ENCODE measurements around the gene ADCY9.
"Not testable (repeated sequence)": the region's sequence is repeated elsewhere in the genome, so short reads cannot be mapped to it uniquely, and the experiment has no call there.

ADCY9 gene

DNA sequence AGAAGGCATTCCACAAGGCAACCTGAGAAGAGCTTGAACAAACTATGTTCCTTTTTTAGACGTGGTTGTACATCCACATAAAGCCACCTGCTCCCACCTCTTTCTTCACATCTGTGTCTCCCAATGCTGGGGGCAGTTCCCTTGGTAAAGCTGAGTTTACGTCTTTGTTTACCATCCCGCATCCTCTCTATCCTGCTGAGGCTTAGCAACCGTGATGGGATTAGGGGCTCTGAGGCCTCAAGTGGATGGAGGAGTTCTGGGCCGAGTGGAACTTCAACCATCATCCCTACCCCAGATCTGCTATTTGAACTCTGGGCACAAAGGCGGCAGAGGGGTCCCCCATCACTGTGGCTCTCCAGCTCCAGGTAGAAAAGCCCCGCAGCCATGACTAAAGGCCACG lies 141.5 kb downstream of the ADCY9 start:
- DNase-seq (ENCODE audit: low read depth in 2 of 2) = no peak

DNA sequence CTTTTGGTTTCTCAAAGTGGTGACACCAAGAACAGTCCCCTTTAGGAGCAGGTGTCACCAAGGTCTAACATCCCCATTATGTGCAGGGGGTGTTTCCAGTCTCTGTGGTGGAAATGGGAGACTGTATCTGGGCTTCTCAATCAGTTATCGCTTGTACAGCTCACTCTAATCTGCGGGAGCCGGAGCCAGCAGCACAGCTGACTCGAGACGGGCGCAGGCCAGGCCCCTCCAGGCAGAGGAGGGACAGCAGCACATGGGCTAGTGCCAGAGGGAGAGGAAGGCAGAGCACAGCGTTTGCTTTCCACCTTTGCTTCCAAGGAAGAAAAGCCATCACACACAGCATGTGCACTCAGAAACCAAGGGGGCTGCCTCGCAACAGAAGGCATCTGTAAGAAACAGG lies 144.5 kb downstream of the ADCY9 start:
- no peak for DNase-seq (ENCODE audit: low read depth in 2 of 2)

- DNase-seq (ENCODE audit: low read depth in 2 of 2) = no peak
Measured at GRCh38 chr16:3971261-3971660, 145.0 kb downstream of the ADCY9 start.

DNA sequence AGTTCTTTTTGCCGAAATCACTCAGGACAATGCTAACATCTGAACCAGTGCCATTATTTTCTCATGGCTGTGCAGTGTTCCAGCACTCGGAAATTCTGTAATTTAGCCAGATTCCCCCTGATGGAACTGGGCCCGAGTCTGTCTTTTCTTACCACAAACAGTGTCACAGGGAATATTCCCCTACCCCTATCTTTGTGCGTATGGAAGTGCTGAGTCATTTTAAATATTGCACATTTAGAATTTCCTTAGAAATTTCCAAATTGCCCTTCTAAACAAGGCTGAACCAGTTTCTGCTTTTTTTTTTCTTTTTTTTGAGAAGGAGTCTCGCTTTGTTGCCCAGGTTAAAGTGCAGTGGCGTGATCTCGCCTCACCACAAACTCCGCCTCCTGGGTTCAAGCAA lies 147.7 kb downstream of the ADCY9 start:
- no peak for DNase-seq (ENCODE audit: low read depth in 2 of 2)

DNA sequence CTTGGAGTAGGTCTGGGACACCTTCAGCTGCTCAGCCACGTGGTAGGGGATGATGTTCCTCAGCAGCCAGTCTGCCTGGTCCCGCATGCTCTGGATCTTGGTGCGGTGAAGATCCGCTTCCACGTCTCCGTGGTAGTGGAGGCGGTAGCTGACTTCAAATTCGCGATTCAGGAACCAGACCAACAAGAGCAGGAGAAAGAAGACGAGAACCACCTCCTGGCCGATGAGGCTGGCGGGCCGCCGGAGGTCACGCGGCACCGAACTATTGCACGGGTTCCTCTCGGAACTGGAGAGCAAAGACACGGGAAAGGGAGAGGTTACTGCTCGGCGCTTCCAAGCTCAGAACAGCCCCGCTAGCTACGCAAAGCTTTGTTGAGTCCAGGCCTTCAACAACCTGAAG lies 149.6 kb downstream of the ADCY9 start:
- no peak for DNase-seq (ENCODE audit: low read depth in 2 of 2)

GRCh38 chr16:3965781-3966582 lies 150.3 kb downstream of the ADCY9 start:
- DNase-seq (ENCODE audit: low read depth in 2 of 2) = no peak

- no peak for DNase-seq (ENCODE audit: low read depth in 2 of 2)
Measured at GRCh38 chr16:3965306-3965705, 150.9 kb downstream of the ADCY9 start.

DNA sequence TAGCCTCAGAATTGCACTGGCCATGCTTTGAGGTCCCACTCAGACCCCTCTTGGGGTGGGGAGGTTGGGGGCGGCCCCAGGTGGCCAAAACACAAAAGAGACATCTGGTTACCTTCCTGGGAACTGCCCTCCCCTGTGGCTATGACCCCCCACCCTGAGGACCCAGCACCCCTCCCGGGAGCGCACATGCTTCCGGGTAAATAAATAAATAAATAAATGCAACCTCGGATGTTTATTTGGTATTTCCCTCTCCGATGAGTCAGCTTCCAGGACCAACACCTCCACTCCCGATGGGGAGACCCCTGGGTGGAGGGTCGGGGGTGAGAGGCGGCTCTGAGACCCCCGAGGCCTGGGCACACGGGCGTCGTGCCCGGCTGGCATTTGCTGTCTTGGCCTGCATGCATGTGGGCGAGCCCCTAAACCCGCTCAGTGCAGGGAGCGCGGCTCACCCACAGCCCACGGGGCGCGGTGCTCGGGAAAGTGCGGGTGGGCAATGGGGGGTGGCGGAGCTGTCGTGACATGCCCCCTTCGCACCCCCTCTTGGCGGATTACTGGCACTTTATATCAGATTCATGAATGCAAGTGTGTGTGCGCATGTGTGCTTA lies 151.5 kb downstream of the ADCY9 start:
- no peak for DNase-seq (ENCODE audit: low read depth in 2 of 2)

DNA sequence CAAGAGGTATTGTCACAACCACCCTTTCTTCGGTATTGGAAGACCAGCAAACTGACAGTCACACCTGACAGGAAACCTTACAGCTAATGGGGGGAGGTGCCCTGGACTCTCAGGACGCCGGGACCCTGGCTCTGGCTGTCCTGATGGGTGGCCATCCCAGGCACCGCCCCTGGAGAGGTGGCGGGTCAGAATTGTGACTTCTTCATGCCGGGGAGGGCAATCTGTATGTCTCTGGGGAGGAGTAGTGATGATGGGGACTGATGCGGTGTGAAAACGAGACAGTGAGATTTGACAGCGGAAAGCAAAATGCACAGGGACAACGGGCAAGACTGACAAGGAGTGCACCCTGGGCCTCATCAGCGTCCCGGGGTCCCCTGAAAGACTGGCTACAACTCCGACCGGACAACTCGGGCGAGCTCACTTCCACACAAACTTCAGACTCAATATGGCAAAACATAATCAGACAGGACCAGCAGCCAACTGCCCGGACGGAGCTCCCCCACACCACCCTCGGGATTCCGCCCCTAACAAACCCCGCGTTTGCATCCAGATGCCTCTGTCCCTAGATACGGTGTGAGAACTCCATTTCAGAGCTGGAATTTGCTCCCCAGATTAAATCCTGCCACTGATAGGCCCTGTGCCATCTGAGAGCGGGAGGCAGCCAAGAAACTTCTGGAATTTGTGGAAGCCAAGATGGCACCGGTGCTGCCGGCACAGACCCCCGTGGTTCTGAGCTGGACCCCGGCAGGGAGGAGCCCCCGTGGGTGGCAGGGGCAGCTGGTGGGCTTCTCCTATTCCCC lies 152.2 kb downstream of the ADCY9 start:
- DNase-seq (ENCODE audit: low read depth in 2 of 2) = no peak

- no peak for DNase-seq (ENCODE audit: low read depth in 2 of 2)
Measured at GRCh38 chr16:3963203-3963602, 153.0 kb downstream of the ADCY9 start.

DNA sequence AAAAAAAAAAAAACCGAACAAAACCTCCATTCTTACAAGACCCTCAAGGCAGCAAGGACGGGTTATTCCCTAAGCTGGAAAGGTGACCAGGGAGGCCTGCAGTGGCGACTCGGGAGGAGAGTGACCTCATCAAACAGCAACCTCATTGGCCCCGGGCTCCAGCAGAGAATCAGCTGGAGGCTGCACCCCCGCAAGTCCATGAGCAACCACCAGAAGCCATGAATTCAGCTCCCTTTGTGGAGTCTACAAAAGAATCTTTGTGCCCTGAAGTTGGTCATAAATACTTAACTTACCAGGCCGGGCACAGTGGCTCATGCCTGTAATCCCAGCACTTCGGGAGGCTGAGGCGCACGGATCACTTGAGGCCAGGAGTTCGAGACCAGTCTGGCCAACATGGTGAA lies 154.8 kb downstream of the ADCY9 start:
- no peak for DNase-seq (ENCODE audit: low read depth in 2 of 2)

DNA sequence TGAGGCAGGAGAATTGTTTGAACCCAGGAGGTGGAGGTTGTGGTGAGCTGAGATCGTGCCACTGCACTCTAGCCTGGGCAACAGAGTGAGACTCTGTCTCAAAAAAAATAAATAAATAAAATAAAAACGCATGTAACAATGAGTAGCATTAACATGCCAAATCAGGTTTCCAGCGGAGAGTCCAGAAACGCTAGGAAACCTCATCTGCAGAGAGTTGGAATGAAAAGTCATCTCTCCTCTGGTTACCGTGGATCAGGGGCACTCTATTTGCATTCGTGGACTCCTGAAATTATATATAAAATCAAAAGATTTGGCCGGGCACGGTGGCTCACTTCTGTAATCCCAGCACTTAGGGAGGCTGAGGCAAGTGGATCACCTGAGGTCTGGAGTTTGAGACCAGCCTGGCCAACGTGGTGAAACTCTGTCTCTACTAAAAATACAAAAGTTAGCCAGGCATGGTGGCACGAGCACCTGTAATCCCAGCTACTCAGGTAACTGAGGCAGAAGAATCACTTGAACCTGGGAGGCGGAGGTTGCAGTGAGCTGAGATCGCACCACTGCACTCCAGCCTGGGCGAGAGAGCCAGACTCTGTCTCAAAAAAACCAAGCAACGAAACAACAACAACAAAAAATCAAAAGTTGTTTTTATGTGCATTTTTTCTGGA lies 156.2 kb downstream of the ADCY9 start:
- DNase-seq (ENCODE audit: low read depth in 2 of 2) = not testable (repeated sequence)

DNA sequence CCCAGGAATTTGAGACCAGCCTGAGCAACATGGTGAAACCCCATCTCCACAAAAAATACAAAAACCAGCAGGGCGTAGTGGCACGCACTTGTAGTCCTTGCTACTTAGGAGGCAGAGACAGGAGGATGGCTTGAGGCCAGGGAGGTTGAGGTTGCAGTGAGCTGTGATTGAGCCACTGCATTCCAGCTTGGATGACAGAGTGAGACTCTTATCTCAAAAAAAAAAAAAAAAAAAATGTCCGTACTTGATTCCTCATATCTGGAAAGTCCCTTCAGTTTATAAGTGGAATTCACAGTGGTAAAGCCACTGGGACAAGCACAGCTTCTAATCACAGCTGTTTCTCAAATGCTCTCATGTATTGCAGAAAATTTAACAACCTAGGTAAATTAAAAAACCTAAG lies 157.1 kb downstream of the ADCY9 start:
- DNase-seq (ENCODE audit: low read depth in 2 of 2) = no peak

- no peak for DNase-seq (ENCODE audit: low read depth in 2 of 2)
Measured at GRCh38 chr16:3957344-3957980, 158.8 kb downstream of the ADCY9 start.

DNA sequence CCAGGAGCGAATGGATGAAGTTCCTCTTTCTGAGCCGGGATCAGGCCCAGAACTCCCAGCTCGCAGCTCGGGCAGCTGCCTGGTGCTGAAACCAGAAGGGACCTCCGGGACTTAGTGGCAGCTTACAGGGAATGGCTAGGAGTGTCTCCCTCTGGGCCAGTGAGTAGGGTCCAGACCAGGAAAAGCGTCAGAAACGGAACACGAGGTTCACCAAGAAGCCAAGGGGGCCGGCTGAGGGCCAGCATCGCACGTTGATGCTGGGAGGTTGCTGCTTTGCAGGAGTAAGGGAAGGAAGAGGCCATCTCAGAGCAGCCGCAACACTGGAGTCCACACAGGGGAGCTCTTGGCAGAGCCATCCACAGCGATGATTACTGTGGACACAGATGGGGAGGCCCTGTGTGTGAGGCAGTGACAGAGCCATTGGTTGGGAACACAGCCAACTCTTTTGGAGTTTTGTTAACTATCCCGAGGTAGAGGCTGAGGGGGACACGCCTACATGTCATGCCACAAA lies 161.8 kb downstream of the ADCY9 start:
- no peak for DNase-seq (ENCODE audit: low read depth in 2 of 2)

DNA sequence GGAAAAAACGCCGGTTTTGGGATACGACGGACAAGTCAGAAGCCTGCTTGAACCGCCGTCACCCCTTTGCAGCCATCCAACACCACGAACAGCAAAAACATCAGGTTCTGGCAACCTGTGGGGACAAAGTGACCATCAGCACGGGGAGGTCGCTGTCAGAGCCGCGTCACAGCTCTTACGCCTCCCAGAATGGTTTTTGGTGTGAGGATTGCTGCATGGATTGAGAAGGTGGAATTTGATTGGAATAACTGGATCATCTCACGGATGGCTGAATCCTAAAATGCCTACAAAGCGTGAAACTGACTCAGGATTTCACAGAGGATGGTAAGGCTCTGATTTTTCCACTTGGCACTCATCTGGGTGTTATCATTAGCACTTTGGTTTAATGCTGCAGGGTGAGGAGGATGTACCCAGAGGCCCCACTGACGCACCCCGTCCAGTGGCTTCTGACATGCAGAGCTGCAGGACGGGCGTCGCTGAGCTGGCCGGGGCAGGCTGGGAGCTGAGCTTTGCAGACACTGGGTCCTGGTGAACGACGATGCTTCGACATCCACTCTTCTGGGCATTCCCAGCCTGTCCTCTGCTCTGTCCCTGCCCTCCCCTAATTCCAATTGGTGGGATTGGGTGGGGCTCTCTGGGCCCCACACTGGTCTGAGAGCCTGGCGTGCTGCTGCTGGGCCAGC lies 162.4 kb downstream of the ADCY9 start:
- no peak for DNase-seq (ENCODE audit: low read depth in 2 of 2)

DNA sequence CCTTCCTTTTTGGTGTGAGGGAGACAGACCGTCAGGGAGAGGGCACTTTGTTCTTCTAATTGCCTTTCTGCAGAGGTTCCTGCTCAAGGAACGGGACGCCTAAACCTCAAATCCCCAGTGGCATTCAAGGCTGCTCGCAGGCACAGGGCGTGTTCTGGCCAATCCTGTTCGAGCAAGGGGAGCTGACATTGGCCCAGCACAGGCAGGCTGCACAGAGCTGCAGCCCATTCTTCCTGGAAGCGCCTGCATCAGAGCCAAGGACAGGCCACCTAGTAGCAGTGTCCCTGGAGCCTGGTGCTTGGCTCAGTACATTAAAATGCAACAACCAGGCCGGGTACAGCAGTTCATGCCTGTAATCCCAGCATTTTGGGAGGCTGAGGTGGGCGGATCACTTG lies 163.5 kb downstream of the ADCY9 start:
- DNase-seq (ENCODE audit: low read depth in 2 of 2) = no peak

GRCh38 chr16:3951861-3952736 lies 164.1 kb downstream of the ADCY9 start:
- no peak for DNase-seq (ENCODE audit: low read depth in 2 of 2)

- DNase-seq (ENCODE audit: low read depth in 2 of 2) = not testable (repeated sequence)
Measured at GRCh38 chr16:3951380-3951779, 164.9 kb downstream of the ADCY9 start.
